H1 (cell line): ENCODE data around the gene CRYGN. TPM values are rescaled to one million over a fixed set of nuclear protein-coding genes. Genes with fewer than 3 reads are reported as not detected.

Source experiments
- BCL11A ChIP-seq, 2 experiments: IDR thresholded peaks; one replicate each; pipeline ENCODE4 v1.6.1; 2011; ENCODE audit warnings: low read depth in 2 of 2, low read length in 2 of 2, mild to moderate bottlenecking in 2 of 2
- CEBPB ChIP-seq: IDR thresholded peaks from 2 replicates; pipeline ENCODE4 v1.6.1; 2012; ENCODE audit warnings: low read depth, low read length
- CHD2 ChIP-seq: IDR thresholded peaks from 2 replicates; pipeline ENCODE4 v1.6.1; 2012; ENCODE audit warnings: low read length, improper control_type of control experiment
- EP300 ChIP-seq, 2 experiments: IDR thresholded peaks; 1 replicate in 1 of 2; 2 replicates in 1 of 2; pipeline ENCODE4 v1.6.1; 2011 to 2012; ENCODE audit warnings: low read depth in 2 of 2, low read length in 2 of 2, mild to moderate bottlenecking in 2 of 2, borderline replicate concordance in 1 of 2, inconsistent platforms in 1 of 2, moderate library complexity in 1 of 2
- GTF2F1 ChIP-seq: IDR thresholded peaks from 2 replicates; pipeline ENCODE4 v1.6.1; 2012; ENCODE audit warnings: low read depth, low read length, improper control_type of control experiment, borderline replicate concordance
- HDAC6 ChIP-seq: IDR thresholded peaks from one replicate; pipeline ENCODE4 v1.7.1; 2012; ENCODE audit warnings: low read depth, mild to moderate bottlenecking, inconsistent platforms, low read length, moderate library complexity
- POU5F1 ChIP-seq: IDR thresholded peaks from 2 replicates; pipeline ENCODE4 v1.6.1; 2011; ENCODE audit warnings: low read depth, mild to moderate bottlenecking, low read length, moderate library complexity
- RBBP5 ChIP-seq: IDR thresholded peaks from 2 replicates; pipeline ENCODE4 v1.7.1; 2012; ENCODE audit warnings: low read depth, mild to moderate bottlenecking, inconsistent platforms, low read length, moderate library complexity, borderline replicate concordance
- SP1 ChIP-seq: IDR thresholded peaks from 2 replicates; pipeline ENCODE4 v1.6.1; 2011; ENCODE audit warnings: low read depth, low read length
- SP4 ChIP-seq: IDR thresholded peaks from 2 replicates; pipeline ENCODE4 v1.6.1; 2012; ENCODE audit warnings: low read length, inconsistent platforms
- polyA plus RNA-seq, 7 experiments: library from polyadenylated mRNA; depleted of rRNA in 3 of 7; stranded (reverse) in 5 of 7; unstranded in 2 of 7; fragments of >200 nt in 5 of 7; fragments of 200-250 nt in 2 of 7; gene quantifications; 1 replicate in 5 of 7; 2 replicates in 1 of 7; 4 replicates in 1 of 7; pipeline versions ENCODE4 v1.2.1 to v1.2.3, GENCODE V29; 2011 to 2013; ENCODE audit warnings: missing spikeins in 2 of 7, mixed read lengths in 2 of 7
- total RNA-seq: library from RNA; stranded (reverse); fragmentation: NEBNext Ultra II Directional; extraction: Animal tissue kit (Norgen Biotek cat#: 25700); gene quantifications from 2 replicates; pipeline ENCODE4 v1.2.1, GENCODE V29; 2021
- TF ChIP-seq, protein P1 (sequence below): IDR thresholded peaks from 2 replicates; pipeline ENCODE4 v1.6.1; 2012; ENCODE audit warnings: inconsistent platforms

CRYGN gene
- total and polyA plus RNA-seq, 2 of the 8 experiments (the other 6 are each of a cell fraction or from before 2014, with no cell fraction given): 0.98 to 1.6 TPM

DNA sequence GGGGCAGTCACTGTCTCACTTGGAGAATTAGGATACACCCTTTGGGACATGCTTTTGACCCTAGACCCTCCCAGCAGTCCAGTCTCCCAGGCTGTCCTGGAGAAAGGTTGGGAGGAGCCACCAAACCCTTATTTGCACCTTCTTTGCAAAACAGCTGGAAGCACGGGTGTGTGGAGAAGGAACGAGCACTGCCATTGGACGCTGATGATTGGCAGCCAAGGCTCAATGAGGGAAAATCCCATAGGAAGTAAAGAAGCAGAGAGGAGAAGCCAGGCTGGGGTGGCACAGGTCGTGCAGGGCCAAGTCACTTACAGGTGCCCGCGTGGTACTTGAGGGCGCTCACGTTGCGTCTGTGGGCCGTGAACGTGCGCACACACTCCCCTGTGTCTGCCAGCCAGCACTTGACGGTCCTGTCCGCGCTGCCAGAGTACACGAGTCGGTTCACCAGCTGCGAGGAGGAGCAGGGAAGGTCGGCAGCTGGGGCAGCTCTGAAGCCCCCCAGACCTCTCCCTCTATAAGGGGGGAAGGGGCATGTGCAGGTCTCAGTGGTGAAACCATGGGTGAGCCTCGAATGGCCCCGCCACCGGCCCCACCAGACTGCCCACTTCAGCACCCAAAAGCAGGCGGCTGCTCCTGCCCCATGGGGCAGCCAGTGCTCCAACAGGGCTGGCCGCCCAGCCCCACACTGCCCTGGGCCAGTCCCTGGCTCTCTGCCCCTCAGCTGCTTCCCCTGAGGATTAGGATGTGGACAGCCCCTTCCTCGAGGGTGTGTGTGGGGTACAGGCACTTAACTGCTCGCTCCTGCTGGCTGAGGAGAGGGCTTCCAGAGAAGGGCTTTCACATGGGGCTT lies 54.9 kb downstream of the CRYGN start (continued):
- TF ChIP-seq HDAC6: no peak
- no peak for TF ChIP-seq BCL11A (IDR thresholded peaks at IDR 0.05; ENCODE audit: low read depth in 2 of 2, low read length in 2 of 2)
- TF ChIP-seq SP1: no peak
- TF ChIP-seq SP4: no peak
- TF ChIP-seq, protein P1, sequence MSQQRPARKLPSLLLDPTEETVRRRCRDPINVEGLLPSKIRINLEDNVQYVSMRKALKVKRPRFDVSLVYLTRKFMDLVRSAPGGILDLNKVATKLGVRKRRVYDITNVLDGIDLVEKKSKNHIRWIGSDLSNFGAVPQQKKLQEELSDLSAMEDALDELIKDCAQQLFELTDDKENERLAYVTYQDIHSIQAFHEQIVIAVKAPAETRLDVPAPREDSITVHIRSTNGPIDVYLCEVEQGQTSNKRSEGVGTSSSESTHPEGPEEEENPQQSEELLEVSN: no peak
- no peak for TF ChIP-seq RBBP5
- TF ChIP-seq CEBPB: no peak
- no peak for TF ChIP-seq EP300 (IDR thresholded peaks at IDR 0.05; ENCODE audit: borderline replicate concordance in 1 of 2, low read depth in 2 of 2, low read length in 2 of 2)
- TF ChIP-seq GTF2F1: no peak
- TF ChIP-seq POU5F1: no peak
- no peak for TF ChIP-seq CHD2
